Type B pancreatic cell (in vitro differentiated cells): Measurements from ENCODE around the gene NRCAM. TPM values are rescaled to one million over a fixed set of nuclear protein-coding genes. Genes with fewer than 3 reads are reported as not detected.

ENCODE experiments used
- DNase-seq: peaks from one replicate; pipeline ENCODE4 v3.0.0; 2021; ENCODE audit warnings: mixed read lengths; ENCODE audit not compliant: unreplicated experiment; ENCODE audit errors: extremely low spot score
- H3K27ac Mint-ChIP-seq: 2 replicates; pipeline ENCODE4 v1.8.0; 2021; ENCODE audit warnings: mild to moderate bottlenecking, mixed read lengths
- H3K27me3 Mint-ChIP-seq: 2 replicates; pipeline ENCODE4 v1.8.0; 2021; ENCODE audit warnings: mixed read lengths
- H3K36me3 Mint-ChIP-seq: 2 replicates; pipeline ENCODE4 v1.8.0; 2021; ENCODE audit warnings: mixed read lengths
- H3K4me1 Mint-ChIP-seq: one replicate; pipeline ENCODE4 v1.8.0; 2021; ENCODE audit warnings: mixed read lengths; ENCODE audit not compliant: unreplicated experiment
- H3K4me3 Mint-ChIP-seq: 2 replicates; pipeline ENCODE4 v1.8.0; 2021; ENCODE audit warnings: mild to moderate bottlenecking, mixed read lengths
- H3K9me3 Mint-ChIP-seq: 2 replicates; pipeline ENCODE4 v1.8.0; 2021; ENCODE audit warnings: mixed read lengths
- total RNA-seq: library from RNA; stranded (reverse); gene quantifications from 2 replicates; pipeline ENCODE4 v1.2.1, GENCODE V29; 2021; ENCODE audit warnings: low replicate concordance
- TF ChIP-seq, protein P1 (sequence below): fragments of 200-600 bp; sonication (generic); conservative IDR thresholded peaks from 2 replicates; pipeline ENCODE4 v1.5.0; 2021; ENCODE audit warnings: antibody characterized with exemption, mild to moderate bottlenecking

The NRCAM gene
- total RNA-seq, 1 donor from 2014 or later = 41.0 TPM

DNA sequence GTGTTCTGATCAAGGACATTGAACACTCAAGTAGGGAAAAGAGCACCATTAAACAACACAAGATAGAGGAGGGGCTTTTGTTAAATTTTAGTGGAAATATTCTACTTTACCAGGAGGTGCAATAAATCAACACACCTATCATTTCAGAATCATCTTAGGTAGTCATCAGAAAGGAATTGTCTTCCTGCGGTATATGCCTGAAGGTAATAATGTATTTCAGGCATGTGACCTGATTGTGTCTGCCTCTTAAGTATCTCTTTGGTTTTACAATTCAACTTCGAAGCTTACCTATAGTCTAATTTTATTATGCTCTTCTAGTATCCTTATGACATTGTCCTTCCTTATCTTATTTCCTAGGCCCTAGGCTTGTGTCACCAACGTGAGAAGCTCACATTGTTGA is 267.5 kb downstream of the NRCAM start:
- TF ChIP-seq, protein P1, sequence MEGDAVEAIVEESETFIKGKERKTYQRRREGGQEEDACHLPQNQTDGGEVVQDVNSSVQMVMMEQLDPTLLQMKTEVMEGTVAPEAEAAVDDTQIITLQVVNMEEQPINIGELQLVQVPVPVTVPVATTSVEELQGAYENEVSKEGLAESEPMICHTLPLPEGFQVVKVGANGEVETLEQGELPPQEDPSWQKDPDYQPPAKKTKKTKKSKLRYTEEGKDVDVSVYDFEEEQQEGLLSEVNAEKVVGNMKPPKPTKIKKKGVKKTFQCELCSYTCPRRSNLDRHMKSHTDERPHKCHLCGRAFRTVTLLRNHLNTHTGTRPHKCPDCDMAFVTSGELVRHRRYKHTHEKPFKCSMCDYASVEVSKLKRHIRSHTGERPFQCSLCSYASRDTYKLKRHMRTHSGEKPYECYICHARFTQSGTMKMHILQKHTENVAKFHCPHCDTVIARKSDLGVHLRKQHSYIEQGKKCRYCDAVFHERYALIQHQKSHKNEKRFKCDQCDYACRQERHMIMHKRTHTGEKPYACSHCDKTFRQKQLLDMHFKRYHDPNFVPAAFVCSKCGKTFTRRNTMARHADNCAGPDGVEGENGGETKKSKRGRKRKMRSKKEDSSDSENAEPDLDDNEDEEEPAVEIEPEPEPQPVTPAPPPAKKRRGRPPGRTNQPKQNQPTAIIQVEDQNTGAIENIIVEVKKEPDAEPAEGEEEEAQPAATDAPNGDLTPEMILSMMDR = no peak
- Mint-ChIP-seq H3K9me3 (no peaks in the 10 kb centered on the region), H3K4me3 (no peak overlapping the region), H3K4me1 (peaks cover 4% of the 10 kb centered on the region), H3K27ac (no peak overlapping the region), H3K36me3 (peaks cover 5% of the 10 kb centered on the region), H3K27me3 (no peaks in the 10 kb centered on the region)
- no peak for DNase-seq

DNA sequence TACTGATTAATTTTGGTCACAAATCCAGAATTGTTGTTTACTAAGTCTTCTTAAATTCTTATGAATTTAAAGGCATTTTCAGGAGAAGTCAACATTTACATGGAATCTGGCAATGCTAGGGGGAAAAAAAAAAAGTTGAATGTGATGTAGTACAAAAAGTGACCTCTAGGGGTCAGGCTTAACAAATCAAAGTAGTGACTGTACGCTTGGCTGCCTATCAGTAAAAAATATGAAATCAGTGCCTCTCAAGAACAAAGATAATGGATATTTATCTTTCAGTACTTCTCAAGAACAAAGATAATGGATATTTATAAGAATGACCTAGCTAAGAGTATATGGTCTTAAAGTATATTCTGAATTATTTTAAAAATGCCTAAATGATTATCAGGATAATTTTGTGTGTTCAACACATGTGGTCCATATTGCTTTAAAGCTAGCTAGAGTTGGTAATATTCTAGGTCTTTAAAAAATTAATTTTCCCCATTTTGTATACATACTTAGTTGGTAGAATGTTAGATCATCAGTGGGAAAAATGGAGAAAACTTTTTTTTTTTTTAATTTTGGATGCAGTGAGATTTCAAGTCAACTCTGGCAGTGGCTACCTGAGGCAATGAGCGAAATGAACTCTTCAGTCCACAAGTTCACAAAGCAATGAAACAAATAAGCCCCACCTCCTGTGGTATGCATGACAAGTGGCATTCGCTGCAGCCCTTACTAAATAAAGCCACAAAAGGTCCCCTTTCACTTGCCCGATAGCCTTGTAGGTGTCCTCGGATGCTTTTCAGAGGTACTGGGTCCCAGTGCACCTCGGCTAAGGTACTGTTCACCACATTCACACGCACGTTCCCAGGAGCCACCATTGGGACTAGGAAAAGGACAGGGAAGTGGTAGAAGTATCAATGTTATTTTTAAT is 274.9 kb downstream of the NRCAM start:
- TF ChIP-seq, protein P1 = peak; percentile 91
- H3K27me3 Mint-ChIP-seq = no peaks in the 10 kb centered on the region
- no peak overlapping the region for H3K4me3 Mint-ChIP-seq
- peaks cover 5% of the 10 kb centered on the region for H3K36me3 Mint-ChIP-seq
- no peaks in the 10 kb centered on the region for H3K9me3 Mint-ChIP-seq
- no peak for DNase-seq
- H3K4me1 Mint-ChIP-seq = no peaks in the 10 kb centered on the region
- H3K27ac Mint-ChIP-seq = no peak overlapping the region

DNA sequence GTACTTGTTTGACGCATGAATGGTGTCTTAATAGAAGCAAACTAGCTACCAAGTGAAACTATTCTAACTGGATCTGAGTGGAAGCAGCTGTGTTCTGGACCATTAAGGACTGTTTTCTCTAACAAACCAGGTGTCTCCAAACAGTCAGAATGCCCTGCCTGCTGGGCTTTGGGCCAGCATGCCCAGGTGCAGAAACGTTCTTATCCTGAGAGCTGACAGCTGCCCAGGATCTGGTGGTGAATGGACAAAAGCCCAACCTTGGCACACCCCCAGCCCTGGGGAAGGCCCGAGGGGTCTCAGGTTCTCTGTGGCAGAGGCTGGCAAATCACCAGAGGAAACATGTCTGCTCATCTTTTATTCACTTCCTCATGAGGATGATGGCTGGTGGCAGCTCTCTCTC is 277.8 kb downstream of the NRCAM start:
- TF ChIP-seq, protein P1 = no peak
- H3K36me3 Mint-ChIP-seq = peaks cover 5% of the 10 kb centered on the region

DNA sequence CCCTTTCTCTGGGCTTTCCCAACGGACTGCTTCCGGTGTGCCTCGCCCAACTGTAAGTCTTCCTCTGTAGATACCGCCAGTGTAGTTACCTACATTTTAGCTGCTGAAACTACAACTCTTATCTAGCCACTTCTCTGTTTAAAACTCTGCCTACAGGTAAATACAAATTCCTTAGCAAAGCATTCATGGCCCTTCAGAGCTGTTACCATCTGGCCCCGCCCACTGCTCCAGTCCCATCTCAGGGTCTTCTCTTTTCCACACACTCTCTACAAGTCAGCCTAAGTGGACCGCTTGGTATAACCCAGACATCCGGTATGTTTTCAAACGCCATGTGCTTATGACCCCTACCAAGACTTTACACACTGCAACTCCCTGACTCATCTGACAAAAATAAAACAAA is 285.1 kb downstream of the NRCAM start:
- DNase-seq = no peak
- TF ChIP-seq, protein P1 = no peak
- H3K9me3 Mint-ChIP-seq = no peaks in the 10 kb centered on the region

More for the DNA sequence above, 277.8 kb downstream of the NRCAM start:
- Mint-ChIP-seq H3K4me1 (no peaks in the 10 kb centered on the region), H3K9me3 (no peaks in the 10 kb centered on the region), H3K27me3 (no peaks in the 10 kb centered on the region), H3K4me3 (no peak overlapping the region), H3K27ac (no peak overlapping the region)
- no peak for DNase-seq

DNA sequence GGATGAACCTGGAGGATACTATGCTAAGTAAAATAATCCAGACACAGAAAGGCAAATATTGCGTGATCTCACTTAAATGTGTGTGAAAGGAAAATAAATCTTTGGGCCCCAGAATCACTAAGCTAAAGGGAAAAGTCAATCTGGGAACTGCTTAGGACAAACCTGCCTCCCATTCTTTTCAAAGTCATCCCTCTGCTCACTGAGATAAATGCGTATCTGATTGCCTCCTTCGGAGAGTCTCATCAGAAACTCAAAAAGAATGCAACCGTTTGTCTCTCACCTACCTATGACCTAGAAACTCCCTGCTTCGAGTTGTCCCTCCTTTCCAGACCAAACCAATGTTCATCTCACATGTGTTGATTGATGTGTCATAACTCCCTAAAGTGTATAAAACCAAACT is 286.0 kb downstream of the NRCAM start:
- TF ChIP-seq, protein P1 = no peak
- Mint-ChIP-seq H3K27me3 (no peaks in the 10 kb centered on the region), H3K4me3 (no peak overlapping the region), H3K36me3 (no peaks in the 10 kb centered on the region), H3K9me3 (no peaks in the 10 kb centered on the region), H3K4me1 (no peaks in the 10 kb centered on the region), H3K27ac (no peak overlapping the region)
- DNase-seq = no peak

More for the DNA sequence above, 285.1 kb downstream of the NRCAM start:
- Mint-ChIP-seq H3K4me3 (no peak overlapping the region), H3K27ac (no peak overlapping the region), H3K4me1 (no peaks in the 10 kb centered on the region), H3K27me3 (no peaks in the 10 kb centered on the region), H3K36me3 (no peaks in the 10 kb centered on the region)
